HG02798 (cell line): ENCODE measurements around the gene NUDC.
"Not testable (repeated sequence)": the region's sequence is repeated elsewhere in the genome, so short reads cannot be mapped to it uniquely, and the experiment has no call there.

Source experiments
- ATAC-seq: cut with Tn5 transposase; IDR thresholded peaks from one replicate; pipeline ENCODE4 v1.9.1; 2021; ENCODE audit warnings: mild to moderate bottlenecking; ENCODE audit not compliant: unreplicated experiment, poor library complexity

Gene NUDC

DNA sequence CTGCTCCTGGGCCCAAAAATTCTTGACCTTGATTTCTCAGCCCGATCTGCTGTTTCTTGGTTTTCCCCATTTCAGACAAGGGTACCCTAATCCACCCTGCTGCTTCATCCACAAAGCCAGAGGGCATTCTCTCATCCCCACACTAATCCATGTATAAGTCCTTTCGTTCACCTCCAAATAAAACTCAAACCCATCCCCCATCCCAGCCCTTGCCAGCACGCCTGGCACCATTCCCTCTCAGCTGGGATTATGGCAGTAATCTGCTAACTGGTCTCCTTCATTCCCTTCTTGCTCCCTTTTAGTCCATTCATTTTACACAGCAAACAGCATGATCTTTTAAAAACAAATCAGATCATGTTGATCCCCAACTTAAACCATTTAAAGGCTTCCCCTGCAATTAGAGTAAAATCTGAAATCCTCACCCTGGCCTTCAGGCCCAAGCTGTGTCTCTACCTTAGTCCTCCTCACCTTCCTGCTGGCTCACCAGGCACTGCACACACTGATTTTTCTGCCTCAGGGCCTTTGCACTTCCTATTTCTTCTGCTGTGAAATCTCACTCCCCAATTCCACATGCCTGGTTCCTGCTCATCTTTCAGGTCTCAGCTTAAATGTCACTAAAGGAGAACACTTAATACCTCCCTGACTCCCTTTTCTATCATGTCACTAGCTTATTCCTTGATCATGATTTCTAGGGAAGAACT lies 59.8 kb downstream of the NUDC start:
- no peak for ATAC-seq

DNA sequence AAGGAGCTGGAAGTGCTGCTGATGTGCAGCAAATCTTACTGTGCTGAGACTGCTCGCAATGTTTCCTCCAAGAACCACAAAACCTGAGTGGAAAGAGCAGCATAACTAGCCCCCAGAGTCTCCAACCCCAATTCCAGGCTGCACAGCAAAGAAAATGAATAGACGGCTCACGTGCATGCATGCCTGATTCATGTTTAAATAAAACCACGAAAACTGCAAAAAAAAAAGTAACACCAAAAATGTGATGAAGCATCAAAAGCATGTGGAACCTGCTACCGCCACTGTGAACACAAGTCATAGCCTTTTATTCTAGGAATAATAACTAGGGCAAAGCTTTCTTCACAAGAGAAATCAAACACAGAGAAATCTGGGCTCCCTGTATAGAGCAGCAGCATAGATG lies 62.3 kb downstream of the NUDC start:
- no peak for ATAC-seq

DNA sequence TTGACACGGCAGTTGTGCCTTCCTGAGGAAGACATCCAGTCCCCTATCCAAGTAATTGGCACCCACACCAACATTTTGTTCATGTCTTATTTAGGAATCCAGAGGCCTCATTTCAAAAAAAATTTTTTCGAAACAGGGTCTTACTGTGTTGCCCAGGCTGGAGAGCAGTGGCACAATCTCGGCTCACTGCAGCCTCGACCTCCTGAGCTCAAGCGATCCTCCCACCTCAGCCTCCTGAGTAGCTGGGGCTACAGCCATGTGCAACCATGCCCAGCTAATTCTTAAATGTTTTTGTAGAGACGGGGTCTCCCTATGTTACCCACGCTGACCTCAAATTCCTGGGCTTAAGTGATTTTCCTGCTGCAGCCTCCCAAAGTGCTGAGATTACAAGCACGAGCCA lies 62.7 kb downstream of the NUDC start:
- ATAC-seq: no peak

DNA sequence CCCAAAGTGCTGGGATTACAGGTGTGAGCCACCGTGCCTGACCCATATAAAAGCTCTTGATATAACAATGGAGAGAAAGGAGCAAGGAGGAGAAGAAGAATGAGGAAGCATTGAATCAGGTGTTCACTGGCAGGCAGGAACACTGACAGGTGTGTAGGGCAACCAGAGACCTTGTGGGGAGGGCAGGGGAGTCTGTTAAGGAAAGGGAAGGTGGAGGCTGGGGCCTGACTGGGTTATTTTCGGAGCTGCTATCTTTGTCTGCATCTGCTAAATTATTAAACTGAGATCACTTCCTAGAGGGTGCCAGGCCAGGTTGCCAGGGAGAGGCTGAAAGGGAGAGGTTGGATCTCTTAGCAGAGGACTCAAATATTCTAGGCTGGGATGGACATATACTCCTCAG lies 65.1 kb downstream of the NUDC start:
- ATAC-seq: no peak

DNA sequence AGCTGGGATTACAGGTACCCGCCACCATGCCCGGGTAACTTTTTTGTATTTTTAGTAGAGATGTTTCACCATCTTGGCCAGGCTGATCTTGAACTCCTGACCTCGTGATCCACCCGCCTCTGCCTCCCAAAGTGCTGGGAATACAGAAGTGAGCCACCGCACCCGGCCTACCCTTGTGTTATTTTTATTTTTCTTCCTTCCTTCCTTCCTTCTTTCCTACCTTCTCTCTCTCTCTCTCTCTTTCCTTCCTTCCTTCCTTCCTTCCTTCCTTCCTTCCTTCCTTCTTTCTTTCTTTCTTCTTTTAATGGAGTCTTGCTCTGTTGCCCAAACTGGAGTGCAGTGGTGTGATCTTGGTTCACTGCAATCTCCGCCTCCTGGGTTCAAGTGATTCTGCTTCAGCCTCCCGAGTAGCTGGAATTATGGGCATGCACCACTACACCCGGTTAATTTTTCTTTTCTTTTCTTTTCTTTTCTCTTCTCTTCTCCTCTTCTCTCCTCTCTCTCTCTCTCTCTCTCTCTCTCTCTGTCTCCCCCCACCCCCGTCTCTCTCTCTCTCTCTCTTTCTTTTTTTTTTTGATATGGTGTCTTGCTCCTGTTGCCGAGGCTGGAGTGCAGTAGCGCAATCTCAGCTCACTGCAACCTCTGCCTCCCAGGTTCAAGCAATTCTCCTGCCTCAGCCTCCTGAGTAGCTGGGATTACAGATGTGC lies 68.0 kb downstream of the NUDC start:
- not testable (repeated sequence) for ATAC-seq

DNA sequence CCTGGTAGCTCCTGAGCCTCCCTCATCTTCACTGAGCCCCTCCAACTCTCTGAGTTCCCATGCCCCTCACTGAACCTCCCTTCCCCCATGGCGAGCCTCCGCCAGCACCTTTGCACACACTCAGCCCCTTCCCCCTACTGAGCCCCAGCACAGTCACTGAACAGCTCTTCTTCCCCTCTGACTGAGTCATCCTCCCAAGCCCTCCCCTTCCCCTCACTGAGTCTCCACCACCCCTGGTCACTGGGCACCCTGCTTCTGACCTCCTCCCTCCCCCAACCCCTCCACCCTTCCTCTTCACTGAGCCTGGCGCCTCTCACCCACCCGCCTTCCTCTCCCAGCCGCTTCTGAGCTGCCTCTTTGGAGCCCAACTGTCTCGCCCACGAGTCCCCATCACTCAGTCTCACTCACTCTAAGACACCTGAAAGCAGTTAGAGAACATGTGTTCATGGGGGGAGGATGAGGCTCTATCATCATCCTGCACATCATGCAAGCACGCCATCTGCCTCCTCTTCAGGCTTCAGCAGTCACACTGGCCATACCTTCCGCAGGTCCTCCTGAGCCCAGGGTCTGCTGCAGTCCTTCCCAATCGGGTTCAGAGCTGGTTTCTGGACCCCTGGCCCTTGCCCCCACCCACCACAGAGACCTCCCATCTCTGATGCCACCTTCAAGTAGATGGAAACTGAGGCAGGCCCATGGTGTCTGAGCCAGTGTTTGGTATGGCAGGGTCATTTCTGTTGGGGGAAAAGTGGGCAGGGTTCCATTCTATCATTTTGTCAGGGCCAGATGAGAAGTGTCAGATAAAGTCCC lies 70.0 kb downstream of the NUDC start:
- no peak for ATAC-seq

DNA sequence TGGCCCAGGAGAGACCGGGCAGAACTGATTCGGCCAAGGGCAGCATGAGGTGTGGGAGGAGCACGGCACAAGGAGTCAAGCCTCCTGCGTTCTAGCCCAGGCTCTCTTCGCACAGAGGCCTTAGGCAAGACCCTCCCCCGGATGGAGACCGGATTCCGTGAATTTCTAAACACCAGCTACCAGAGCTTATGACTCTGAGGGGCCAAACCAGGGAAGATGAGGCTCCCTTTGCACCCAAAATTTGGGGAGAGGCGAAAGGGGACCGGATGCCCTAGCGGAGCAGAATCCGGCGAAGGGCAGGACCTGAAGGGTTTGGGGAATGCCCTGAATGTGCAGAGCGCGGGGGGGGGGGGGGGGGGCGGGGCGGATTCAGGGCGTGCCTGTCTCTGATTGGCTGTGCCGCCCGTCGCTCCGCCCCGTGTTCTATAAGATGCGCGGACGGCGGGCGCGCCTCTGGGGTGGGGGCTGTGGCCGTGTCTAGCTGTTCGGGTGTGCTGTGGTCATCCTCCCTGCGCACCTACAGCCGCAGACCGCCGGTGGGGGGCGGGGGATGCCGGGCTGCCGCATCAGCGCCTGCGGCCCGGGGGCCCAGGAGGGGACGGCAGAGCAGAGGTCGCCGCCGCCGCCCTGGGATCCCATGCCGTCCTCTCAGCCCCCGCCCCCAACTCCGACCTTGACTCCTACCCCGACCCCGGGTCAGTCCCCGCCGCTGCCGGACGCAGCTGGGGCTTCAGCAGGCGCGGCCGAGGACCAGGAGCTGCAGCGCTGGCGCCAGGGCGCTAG lies 71.9 kb downstream of the NUDC start, which contains the start of gene TRNP1:
TRNP1 (plus strand) TSS at position 456 of the 783 bp plus-strand sequence; CDS start at position 551, 95 bp downstream.
- peak; percentile 57 for ATAC-seq

DNA sequence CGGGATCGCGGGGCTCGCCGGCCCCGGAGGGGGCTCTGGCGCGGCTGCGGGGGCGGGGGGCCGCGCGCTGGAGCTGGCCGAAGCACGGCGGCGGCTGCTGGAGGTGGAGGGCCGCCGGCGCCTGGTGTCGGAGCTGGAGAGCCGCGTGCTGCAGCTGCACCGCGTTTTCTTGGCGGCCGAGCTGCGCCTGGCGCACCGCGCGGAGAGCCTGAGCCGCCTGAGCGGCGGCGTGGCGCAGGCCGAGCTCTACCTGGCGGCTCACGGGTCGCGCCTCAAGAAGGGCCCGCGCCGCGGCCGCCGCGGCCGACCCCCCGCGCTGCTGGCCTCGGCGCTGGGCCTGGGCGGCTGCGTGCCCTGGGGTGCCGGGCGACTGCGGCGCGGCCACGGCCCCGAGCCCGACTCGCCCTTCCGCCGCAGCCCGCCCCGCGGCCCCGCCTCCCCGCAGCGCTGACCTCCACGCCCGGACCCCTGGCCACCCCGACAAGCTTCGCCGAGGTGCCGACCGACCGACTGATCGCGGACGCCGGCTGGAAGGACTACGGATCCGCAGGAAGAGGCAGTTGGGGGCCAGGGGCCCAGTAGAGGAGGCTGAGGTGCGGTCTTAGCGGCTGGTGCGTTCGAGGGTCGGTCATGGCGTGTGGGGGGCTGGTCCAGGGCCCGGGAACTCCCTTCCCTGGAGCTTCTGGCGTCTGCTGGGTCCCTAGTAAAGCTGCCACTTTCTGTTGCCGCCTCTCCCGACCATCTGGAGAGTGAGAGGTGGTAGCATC lies 72.7 kb downstream of the NUDC start:
- ATAC-seq: peak; percentile 17

DNA sequence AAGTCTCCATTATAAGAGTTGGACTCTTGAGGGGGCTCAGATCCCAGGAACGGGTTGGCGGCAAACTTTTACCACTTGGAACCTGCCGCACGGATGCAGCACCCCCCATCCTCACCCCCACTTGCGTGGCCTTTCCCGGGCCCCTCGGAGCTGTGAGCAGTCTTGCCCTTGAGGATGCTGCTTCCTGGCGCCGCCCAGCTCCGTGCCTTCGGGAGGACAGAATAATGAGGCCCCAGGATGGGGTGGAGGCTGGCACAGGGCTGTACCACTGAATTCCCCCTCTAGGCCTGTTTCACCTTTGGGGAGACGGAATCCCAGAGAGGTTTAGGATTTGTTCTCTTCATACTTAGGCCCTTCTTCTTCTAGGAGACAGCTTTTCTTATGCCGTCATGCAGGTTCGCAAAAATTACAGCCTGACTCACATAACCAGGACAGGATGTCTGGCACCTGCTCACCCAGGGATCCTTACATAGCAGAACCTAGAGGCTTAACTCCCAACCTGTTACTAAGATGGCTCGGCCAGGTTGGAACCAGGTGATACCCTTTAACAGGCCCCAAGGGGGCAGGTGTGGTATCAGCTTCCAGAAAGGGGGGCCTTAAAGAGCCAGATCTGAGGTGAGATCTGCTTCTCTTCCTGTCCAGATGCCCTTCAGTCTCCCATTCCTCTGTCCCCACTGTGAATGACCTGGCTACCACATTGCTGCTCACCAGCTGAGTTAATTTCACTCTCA lies 73.4 kb downstream of the NUDC start:
- ATAC-seq: no peak

DNA sequence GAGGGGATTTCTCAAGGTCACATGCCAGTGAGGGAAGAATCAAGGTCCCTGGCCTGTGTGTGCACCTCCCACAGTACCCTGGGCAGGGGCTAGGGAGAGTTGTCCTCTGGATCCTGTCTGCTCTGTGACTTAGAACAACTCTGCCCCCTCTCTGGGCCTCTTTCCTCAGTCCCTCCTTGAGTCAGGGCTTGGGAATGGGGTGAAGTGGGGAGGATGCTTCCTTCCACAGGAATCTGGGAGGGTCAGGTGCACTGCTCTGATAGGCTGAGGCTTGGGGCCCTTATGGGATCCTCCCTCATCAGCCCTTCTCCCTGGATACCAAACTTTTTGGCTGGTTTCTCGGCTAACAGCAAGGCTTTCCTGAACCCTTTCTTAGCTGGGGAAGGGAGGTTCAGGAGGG lies 74.5 kb downstream of the NUDC start:
- no peak for ATAC-seq
